GM21786 (cell line): Measurements from ENCODE around the gene PPP1R13B.

Source experiments
- ATAC-seq: cut with Tn5 transposase; IDR thresholded peaks from one replicate; pipeline ENCODE4 v1.9.1; 2021; ENCODE audit not compliant: unreplicated experiment

PPP1R13B gene

DNA sequence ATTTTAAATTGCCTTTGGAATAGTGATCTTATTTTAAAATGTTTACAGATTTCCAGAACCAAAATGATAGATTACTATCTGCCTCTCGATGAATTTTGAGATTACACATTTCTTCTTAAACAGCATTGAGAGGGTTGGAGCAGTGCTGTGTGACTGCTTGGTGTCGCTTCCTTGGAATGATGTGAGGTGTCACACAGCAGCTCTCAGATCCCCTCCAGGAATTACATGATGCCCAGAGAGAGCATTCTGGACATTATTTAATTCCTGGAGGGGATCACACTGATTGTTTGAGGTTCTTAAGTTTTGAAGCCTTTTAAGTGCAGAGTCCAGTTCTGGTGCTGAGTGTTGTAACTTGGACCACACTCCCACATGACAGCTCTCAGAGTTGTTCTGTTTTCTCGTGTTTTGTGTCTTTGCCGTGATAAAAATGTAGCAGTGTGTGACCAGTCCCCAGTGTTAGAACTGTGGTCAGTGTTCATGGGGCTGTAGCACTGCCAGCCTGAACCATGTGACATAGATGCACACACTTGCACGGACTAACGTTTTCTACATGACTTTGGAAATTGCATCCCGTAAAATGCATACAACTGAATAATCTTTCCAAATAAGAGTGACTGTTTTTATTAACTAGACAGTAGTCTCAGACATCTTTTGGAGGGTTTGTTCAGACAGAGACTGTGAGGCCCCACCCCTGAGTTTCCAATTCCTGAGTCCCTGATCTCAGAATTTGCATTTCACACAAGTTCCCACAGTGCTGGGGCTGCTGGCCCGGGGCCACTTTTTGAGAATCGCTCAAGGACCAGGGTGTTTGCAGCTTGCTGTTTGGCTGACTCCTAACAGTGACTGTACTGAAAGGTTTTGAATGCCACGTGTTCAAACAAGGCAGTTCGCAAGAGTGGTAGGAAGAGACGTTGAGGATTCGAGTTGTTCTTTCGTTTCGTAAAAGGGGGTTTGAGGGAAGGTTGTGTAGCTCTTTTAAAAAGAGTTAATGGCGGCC is 158.2 kb downstream of the PPP1R13B start:
- ATAC-seq, result peak; percentile 53

- ATAC-seq, result no peak
Measured at GRCh38 chr14:103688441-103688840, 158.9 kb downstream of the PPP1R13B start.

GRCh38 chr14:103687712-103688111 is 159.7 kb downstream of the PPP1R13B start:
- no peak for ATAC-seq

GRCh38 chr14:103686831-103687485 is 160.4 kb downstream of the PPP1R13B start:
- ATAC-seq, result no peak

- ATAC-seq, result no peak
Measured at GRCh38 chr14:103685276-103686211, 161.8 kb downstream of the PPP1R13B start.

DNA sequence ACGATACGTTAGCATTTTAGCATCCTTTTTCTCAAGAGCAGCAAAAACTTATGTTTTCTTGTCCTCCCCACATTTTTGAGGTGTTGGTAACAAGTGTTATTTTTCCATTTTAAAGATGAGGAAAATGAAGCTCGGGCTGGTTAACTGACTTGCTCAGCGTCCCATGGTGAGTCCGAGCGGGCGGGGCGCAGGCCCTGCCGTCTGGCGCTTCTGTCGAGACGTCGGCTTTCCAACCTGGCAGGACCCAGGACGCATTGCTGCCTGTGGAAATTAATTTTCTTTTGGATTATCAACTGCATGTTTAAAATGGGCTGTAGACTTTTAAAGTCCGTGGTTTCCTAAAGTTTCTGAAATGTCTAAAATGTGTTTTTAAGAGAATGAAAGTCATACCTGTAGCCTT is 162.5 kb downstream of the PPP1R13B start:
- no peak for ATAC-seq

DNA sequence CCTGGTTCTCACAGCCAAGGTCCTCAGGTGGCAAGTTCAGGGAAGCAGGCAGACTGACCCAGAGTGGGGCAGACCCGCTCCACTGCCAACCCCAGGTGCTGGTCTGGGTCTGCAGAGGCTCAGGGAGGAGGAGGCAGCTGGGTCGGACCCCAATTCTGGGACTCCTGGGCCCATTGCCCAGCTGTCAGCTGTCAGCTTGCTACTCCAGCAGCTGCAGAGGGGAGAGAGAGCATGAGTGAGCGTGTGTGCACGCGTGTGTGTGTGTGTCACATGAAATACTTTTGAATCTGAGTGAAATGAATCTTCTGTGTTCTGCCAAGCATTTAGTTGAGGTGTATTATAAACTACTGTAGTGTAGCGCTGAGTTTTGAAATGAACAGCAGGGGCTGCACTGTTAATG is 162.9 kb downstream of the PPP1R13B start:
- ATAC-seq, result no peak
